ENCODE results near the gene KCNAB1. TPM values are rescaled to one million over a fixed set of nuclear protein-coding genes. Genes with fewer than 3 reads are reported as not detected.
"Not testable (repeated sequence)": the region's sequence is repeated elsewhere in the genome, so short reads cannot be mapped to it uniquely, and the experiment has no call there.

The KCNAB1 gene
- polyA plus RNA-seq, 4 donors, result 2.9 to 10.9 (median 4.1) TPM

- DNase-seq (ENCODE audit: low read depth in 4 of 4, low spot score in 3 of 4), result no peak
Observed at GRCh38 chr3:156258301-156258700, 137.9 kb downstream of the KCNAB1 start.

DNA sequence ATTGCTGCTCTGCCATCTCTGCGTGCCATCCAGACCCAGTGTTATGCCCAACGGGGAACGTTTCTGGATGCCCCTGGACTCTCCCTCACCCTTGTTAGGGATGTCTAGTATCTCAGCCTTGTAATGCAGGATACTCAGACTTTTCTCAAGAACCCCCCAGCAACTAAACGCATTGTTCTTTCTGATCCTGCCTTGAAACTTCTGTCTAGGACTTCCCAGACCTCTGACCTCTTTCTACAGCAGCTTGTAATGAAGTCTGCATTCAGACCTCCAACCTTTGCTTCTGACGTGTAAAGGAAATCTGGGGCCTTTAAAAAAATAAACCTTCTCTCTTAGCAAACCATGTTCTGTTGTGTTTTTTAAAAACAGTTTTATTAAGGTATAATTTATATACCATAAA lies 139.5 kb downstream of the KCNAB1 start:
- no peak for DNase-seq (ENCODE audit: low read depth in 4 of 4, low spot score in 3 of 4)

DNA sequence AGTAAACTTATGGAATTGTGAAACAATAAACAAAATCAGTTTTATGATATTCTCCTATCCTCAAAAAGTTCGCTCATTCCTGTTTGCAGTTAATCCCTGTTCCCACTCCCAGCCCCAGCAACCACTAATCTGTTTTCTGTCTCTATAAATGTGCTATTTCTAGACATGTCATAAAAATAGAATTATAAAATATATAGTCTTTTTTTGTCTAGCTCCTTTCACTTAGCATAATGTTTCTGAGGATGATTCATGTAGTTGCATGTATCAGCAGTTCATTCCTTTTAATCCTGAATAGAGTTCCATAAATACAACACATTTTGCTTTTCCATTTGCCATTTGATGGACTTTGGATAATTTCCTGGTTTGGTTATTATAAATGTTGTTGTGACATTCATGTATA lies 140.0 kb downstream of the KCNAB1 start:
- DNase-seq (ENCODE audit: low read depth in 4 of 4, low spot score in 3 of 4), result peak in 1 of 4 donors; percentile 14

DNA sequence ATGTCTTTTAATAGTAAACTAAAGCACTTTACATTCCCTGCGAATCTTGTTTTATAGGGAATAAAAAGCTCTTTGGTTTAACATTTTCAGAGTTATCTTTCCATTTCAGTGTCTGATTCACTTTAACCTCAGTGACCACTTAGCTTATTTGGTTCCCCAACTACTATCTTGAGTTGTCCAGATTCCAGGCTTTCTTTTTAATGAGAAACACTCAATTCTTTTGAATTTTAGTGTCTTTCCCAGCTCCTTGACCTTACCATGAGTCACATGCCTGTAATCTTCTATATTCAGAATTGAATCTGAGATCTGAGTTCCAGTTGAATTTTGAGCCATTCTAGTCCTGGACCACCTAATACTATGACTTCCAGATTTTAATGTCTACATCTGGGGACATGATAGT lies 144.4 kb downstream of the KCNAB1 start:
- DNase-seq (ENCODE audit: low read depth in 4 of 4, low spot score in 3 of 4), result no peak

DNA sequence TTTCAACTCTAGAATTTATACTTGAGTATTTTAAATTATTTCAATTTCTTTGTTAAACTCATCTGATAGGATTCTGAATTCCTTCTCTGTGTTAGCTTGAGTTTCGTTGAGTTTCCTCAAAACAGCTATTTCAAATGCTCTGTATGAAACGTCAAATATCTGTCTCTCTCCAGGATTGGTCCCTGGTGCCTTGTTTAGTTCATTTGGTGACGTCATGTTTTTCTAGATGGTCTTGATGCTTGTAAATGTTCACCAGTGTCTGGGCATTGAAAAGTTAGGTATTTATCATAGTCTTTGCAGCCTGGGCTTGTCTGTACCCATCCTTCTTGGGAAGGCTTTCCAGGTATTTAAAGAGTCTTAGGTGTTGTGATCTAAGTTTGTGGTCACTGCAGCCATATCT lies 151.1 kb downstream of the KCNAB1 start:
- no peak for DNase-seq (ENCODE audit: low read depth in 4 of 4, low spot score in 3 of 4)

DNA sequence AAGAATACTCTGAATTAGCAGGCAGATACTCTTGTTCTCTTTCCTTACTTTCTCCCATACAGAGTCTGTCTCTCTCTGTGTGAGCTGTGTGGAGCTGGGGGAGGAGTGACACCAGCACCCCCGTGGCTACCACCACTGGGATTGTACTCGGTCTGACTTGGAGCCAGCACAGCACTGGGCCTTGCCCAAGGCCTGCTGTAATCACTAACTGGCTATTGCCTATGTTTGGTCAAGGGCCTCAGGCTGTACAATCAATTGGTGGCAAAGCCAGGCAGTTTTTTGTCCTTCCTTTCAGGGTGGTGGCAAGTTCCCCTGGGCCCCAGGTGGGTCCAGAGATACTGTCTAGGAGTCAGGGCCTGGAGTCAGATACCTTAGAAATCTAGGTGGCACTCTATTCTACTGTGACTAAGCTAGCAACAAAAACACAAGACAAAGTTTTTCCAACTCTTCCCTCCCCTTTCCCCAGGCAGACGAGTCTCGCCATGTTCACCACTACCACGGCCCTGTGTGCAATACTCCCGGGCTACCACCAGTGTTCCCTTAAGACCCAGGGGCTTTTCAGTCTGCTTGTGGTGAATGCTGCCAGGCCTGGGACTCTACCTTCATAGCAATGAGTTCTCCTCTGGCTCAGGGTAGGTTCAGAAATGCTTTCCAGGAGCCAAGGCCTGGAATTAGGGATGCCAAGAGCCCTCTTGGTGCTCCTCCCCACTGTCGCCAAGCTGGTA lies 151.8 kb downstream of the KCNAB1 start:
- no peak for DNase-seq (ENCODE audit: low read depth in 4 of 4, low spot score in 3 of 4)

GRCh38 chr3:156273111-156273694 lies 152.8 kb downstream of the KCNAB1 start:
- DNase-seq (ENCODE audit: low read depth in 4 of 4, low spot score in 3 of 4), result no peak

GRCh38 chr3:156274791-156275190 lies 154.4 kb downstream of the KCNAB1 start:
- no peak for DNase-seq (ENCODE audit: low read depth in 4 of 4, low spot score in 3 of 4)

DNA sequence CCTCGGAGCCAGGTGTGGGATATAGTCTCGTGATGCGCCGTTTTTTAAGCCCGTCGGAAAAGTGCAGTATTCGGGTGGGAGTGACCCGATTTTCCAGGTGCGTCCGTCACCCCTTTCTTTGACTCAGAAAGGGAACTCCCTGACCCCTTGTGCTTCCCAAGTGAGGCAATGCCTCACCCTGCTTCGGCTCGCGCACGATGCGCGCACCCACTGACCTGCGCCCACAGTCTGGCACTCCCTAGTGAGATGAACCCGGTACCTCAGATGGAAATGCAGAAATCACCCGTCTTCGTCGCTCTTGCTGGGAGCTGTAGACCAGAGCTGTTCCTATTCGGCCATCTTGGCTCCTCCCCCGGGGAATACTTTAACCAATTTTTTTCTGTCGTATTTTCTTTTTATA lies 164.3 kb downstream of the KCNAB1 start:
- not testable (repeated sequence) for DNase-seq (ENCODE audit: low read depth in 4 of 4, low spot score in 3 of 4)

DNA sequence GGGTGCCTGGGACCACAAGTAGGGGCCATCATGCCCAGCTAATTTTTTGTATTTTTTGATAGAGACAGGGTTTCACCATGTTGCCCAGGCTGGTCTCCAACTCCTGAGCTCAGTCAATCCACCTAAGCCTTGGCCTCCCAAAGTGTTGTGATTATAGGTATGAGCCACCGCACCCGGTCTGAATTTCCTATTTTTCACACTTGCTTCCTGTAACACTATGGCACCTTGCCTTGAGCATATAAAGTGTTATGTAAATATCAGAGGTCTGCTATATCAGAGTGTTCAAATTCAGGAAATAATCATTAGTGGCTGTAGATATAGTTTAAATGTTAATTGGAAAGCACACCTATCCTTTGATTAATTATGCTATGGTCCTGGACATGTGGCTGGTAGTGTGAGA lies 165.2 kb downstream of the KCNAB1 start:
- DNase-seq (ENCODE audit: low read depth in 4 of 4, low spot score in 3 of 4), result no peak

GRCh38 chr3:156290924-156291271 lies 170.5 kb downstream of the KCNAB1 start:
- no peak for DNase-seq (ENCODE audit: low read depth in 4 of 4, low spot score in 3 of 4)

DNA sequence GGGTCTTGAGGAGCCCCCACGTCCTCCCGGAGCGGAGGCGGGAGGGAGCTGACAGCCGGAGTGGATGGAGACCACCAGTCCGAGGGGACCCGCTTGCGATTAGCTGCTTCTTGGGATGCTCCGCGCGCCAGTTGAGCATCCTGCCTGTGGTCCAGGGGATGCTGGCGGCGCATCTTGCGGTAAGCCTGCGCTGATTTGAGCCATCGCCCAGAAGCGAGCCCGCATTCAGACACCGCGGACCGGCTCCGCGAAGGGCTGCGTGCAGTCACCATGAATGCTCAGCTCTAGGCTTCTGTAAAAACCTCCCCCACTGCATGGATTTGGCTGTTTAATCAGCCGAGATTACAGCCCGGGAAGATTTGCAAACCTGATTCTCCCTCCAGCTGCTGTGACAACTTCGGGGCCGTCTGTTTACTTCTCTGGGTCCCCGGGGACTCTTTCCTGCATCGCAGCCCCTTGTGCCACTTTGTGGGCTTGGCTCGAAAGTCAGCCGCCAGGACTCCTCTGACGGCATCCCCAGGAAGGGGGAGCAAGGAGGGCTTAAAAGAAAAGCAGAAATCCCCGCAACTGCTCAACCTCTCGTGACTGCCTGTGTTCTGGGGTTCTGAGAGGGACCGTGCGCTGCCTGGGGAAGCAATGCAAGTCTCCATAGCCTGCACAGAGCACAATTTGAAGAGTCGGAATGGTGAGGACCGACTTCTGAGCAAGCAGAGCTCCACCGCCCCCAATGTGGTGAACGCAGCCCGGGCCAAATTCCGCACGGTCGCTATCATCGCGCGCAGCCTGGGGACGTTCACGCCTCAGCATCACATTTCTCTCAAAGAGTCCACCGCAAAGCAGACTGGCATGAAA lies 171.1 kb downstream of the KCNAB1 start:
- DNase-seq (ENCODE audit: low read depth in 4 of 4, low spot score in 3 of 4), result no peak

- no peak for DNase-seq (ENCODE audit: low read depth in 4 of 4, low spot score in 3 of 4)
Observed at GRCh38 chr3:156293566-156293965, 173.2 kb downstream of the KCNAB1 start.

DNA sequence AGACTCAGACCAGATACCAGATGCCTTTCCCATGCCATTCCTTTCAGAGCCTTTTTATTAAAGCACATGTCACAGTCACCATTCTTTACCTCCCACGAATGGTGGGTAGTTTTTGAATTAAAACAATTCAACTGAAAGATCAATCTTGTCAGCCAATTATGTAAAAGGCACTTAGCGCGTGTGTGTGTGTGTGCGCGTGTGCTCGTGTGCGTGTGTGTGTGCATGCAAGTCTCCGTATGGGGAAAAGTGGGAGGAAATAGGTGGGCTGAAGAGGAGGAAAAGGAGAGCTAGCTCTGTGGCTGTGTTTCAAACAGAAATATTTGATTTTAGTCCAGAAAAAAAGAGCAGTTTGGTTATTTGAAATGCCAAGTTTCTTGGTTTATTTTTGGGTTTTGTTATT lies 177.2 kb downstream of the KCNAB1 start:
- no peak for DNase-seq (ENCODE audit: low read depth in 4 of 4, low spot score in 3 of 4)

GRCh38 chr3:156298014-156298413 lies 177.6 kb downstream of the KCNAB1 start:
- no peak for DNase-seq (ENCODE audit: low read depth in 4 of 4, low spot score in 3 of 4)

DNA sequence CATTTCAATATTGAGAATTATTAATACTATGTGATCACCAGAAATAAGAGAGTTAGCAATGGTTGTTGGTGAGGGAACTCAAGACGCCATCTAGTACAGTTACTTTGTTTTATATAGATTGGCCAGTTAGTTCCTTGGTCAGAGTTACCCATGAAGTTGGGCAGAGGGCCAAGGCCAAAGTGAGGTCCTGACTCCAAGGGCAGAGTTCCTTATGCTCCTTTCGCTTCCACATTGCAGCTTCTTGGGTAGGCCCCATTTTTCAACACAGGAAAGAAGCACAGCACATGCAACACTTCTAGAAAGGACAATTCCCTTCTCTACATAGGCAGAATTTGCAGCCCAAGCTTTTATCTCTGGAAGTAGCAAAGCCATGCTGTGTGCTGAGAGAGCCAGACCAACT lies 178.6 kb downstream of the KCNAB1 start:
- no peak for DNase-seq (ENCODE audit: low read depth in 4 of 4, low spot score in 3 of 4)

DNA sequence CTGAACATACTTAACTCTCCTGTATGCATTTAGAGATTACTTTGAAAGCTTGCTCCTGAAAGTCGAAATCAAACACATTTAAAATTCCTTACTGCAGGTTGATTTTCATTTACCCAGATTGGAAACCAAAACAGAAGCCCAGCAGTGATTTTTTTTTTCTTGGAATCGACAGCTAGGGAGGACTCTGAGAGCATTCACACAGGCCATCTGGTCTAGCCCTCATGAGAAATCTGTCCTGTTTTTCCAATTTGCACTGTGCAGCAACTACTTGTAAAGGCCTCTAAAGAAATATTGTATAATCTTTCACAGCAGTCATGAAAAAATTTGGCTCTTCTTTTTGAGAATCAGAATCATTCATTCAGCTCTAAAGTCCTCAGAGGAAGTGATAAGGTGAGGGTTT lies 179.2 kb downstream of the KCNAB1 start:
- no peak for DNase-seq (ENCODE audit: low read depth in 4 of 4, low spot score in 3 of 4)

- DNase-seq (ENCODE audit: low read depth in 4 of 4, low spot score in 3 of 4), result no peak
Observed at GRCh38 chr3:156300371-156300770, 180.0 kb downstream of the KCNAB1 start.

DNA sequence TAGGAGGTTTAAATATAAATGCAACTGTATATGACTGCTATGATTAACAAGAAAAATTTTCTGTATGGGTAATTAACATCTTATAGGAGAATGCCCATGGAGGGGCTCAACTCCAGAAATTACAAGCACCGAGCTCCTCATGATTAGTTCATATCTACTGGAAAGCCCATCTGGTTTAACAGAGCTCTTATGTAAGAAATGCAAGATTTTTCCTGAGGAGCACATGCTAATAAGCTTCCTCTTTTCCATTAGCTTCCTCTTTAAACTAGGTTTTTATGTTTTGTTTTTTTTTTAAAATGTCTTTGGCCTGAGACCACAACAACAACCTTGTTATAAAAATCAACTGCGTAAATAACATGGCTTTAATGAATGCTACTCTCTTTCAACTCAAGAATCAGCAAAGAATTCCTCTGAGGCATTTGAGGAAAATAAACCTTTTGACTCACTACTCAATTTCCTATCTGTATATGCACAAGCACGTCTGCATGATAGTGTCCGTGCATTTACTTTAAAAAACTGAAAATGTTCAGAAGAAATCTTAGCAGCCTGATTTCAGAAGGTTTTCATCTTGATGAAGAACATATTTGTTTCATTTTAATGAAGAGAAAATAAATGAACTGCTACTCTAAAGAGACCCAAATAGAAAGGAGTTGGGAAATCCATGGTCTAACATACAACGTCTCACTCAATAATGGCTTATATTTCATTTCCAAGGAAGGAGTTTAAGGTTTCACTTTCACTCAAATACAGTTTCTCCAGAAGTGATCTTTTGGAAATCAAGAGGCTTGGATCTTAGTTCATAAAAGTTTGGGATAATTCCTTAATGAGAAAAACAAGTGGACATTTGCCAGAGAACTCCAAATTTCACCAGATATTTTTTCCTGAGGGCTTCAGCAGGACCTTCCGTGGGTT lies 180.8 kb downstream of the KCNAB1 start:
- no peak for DNase-seq (ENCODE audit: low read depth in 4 of 4, low spot score in 3 of 4)

GRCh38 chr3:156303001-156303707 lies 182.8 kb downstream of the KCNAB1 start:
- no peak for DNase-seq (ENCODE audit: low read depth in 4 of 4, low spot score in 3 of 4)

Data from left renal pelvis (tissue), 4 donors.